PC-9 (cell line): ENCODE measurements around the gene MACROD2. TPM values are rescaled to one million over a fixed set of nuclear protein-coding genes. Genes with fewer than 3 reads are reported as not detected.

Experiments
- BruUV-seq: library from RNA; stranded (reverse); fragments of 400-500 nt; replicated peaks from 2 replicates; lab custom pipeline; 2021; lab: Mats Ljungman, UMichigan
- CTCF ChIA-PET: fragments of 300-600 bp; sonication (Branson Sonifier 250); formaldehyde crosslinking; loops from one replicate; lab custom pipeline; 2022; ENCODE audit warnings: antibody characterized with exemption; lab: Charles Lee
- POLR2A ChIA-PET: fragments of 300-600 bp; sonication (Branson Sonifier 250); formaldehyde crosslinking; loops from one replicate; lab custom pipeline; 2022; ENCODE audit warnings: antibody characterized with exemption; ENCODE audit not compliant: unreplicated experiment; lab: Charles Lee
- DNase-seq, 2 experiments: peaks; one replicate each; pipeline versions ENCODE4 v3.0.0 to v3.0.0-alpha.2; 2015 to 2022; ENCODE audit warnings: mixed read lengths in 1 of 2
- H2AFZ ChIP-seq: fragments of 200-600 bp; sonication (generic); 2 replicates; pipeline ENCODE4 v1.8.1; 2017; ENCODE audit warnings: antibody characterized with exemption
- H3F3A ChIP-seq: fragments of 200-600 bp; sonication (generic); 2 replicates; pipeline ENCODE4 v1.8.1; 2017; ENCODE audit warnings: antibody characterized with exemption, mild to moderate bottlenecking, low read depth; ENCODE audit not compliant: insufficient read depth
- H3K27ac ChIP-seq: fragments of 200-600 bp; sonication (generic); 2 replicates; pipeline ENCODE4 v1.6.1; 2016; ENCODE audit warnings: mixed run types
- H3K27me3 ChIP-seq: fragments of 200-600 bp; sonication (generic); 2 replicates; pipeline ENCODE4 v1.6.1; 2016; ENCODE audit warnings: low read depth, mixed run types; ENCODE audit not compliant: insufficient read depth
- H3K36me3 ChIP-seq: fragments of 200-600 bp; sonication (generic); 2 replicates; pipeline ENCODE4 v1.6.1; 2016; ENCODE audit warnings: low read depth, mixed run types
- H3K4me1 ChIP-seq: fragments of 200-600 bp; sonication (generic); replicated peaks from 2 replicates; pipeline ENCODE4 v1.6.1; 2016; ENCODE audit warnings: mixed run types; ENCODE audit not compliant: insufficient read depth
- H3K4me2 ChIP-seq: fragments of 200-600 bp; sonication (generic); 2 replicates; pipeline ENCODE4 v1.6.1; 2017; ENCODE audit warnings: mixed run types
- H3K4me3 ChIP-seq: fragments of 200-600 bp; sonication (generic); 2 replicates; pipeline ENCODE4 v1.6.1; 2016; ENCODE audit warnings: mixed run types
- H3K79me2 ChIP-seq: fragments of 200-600 bp; sonication (generic); 2 replicates; pipeline ENCODE4 v1.6.1; 2017; ENCODE audit warnings: low read depth, mixed run types
- H3K9me2 ChIP-seq: fragments of 200-600 bp; sonication (generic); 2 replicates; pipeline ENCODE4 v1.8.1; 2017; ENCODE audit warnings: mild to moderate bottlenecking; ENCODE audit not compliant: insufficient read depth
- H3K9me3 ChIP-seq: fragments of 200-600 bp; sonication (generic); 2 replicates; pipeline ENCODE4 v1.8.1; 2016; ENCODE audit warnings: low read depth; ENCODE audit not compliant: insufficient read depth
- H4K20me1 ChIP-seq: fragments of 200-600 bp; sonication (generic); 2 replicates; pipeline ENCODE4 v1.8.1; 2017; ENCODE audit not compliant: insufficient read depth
- CTCF ChIP-seq: fragments of 200-600 bp; sonication (generic); conservative IDR thresholded peaks from 2 replicates; pipeline ENCODE4 v1.6.1; 2017; ENCODE audit warnings: mixed run types, antibody characterized with exemption, mild to moderate bottlenecking, moderate library complexity
- EZH2 ChIP-seq: fragments of 200-600 bp; sonication (generic); IDR thresholded peaks from 2 replicates; pipeline ENCODE4 v1.8.0; 2017; ENCODE audit warnings: antibody characterized with exemption, low read depth
- intact Hi-C: fragments of 100-400 bp; cut with micrococcal nuclease; formaldehyde crosslinking; loops from one replicate; pipeline ENCODE4 v1.10.0; 2022; ENCODE audit not compliant: unreplicated experiment
- total RNA-seq: library from RNA; stranded (reverse); gene quantifications from 2 replicates; pipeline ENCODE4 v1.2.3, GENCODE V29; 2021

The MACROD2 gene
- total RNA-seq, 1 experiment from 2014 or later: 11.4 TPM

GRCh38 chr20:15476781-15477180 is 1481.5 kb downstream of the MACROD2 start:
- ChIA-PET CTCF (no interaction called here), POLR2A (no interaction called here)
- no peak for DNase-seq
- Histone ChIP-seq H2AFZ (no peak overlapping the region), H3K4me3 (no peak overlapping the region), H3K9me2 (no peaks in the 10 kb centered on the region), H4K20me1 (no peaks in the 10 kb centered on the region), H3K9me3 (no peaks in the 10 kb centered on the region), H3K4me2 (no peak overlapping the region), H3K79me2 (no peaks in the 10 kb centered on the region), H3K36me3 (no peaks in the 10 kb centered on the region), H3F3A (no peaks in the 10 kb centered on the region), H3K4me1 (no peaks in the 10 kb centered on the region), H3K27ac (no peak overlapping the region), H3K27me3 (no peaks in the 10 kb centered on the region)
- BruUV-seq: no TSS peak
- TF ChIP-seq EZH2 (no peak), CTCF (no peak)
- intact Hi-C loops: no loop called here

- TF ChIP-seq CTCF: no peak
- no peak for TF ChIP-seq EZH2
- ChIA-PET CTCF (no interaction called here), POLR2A (no interaction called here)
- Histone ChIP-seq H3K27me3 (no peaks in the 10 kb centered on the region), H3K9me2 (no peaks in the 10 kb centered on the region), H3K4me1 (no peaks in the 10 kb centered on the region), H3K4me2 (no peak overlapping the region), H2AFZ (no peak overlapping the region), H3K27ac (no peak overlapping the region), H3K79me2 (no peaks in the 10 kb centered on the region), H3K4me3 (no peak overlapping the region), H4K20me1 (no peaks in the 10 kb centered on the region), H3F3A (no peaks in the 10 kb centered on the region), H3K9me3 (no peaks in the 10 kb centered on the region; the same call in 1 of the 2 replicates), H3K36me3 (no peaks in the 10 kb centered on the region)
- BruUV-seq: no TSS peak
- intact Hi-C loops: no loop called here
- DNase-seq: no peak
Measured at GRCh38 chr20:15482525-15482924, 1487.2 kb downstream of the MACROD2 start.

- no peak overlapping the region for H3K27ac ChIP-seq
- H3K4me2 ChIP-seq: no peak overlapping the region
- no peak for DNase-seq
- no peak for TF ChIP-seq EZH2
- no peak for TF ChIP-seq CTCF
- no peak overlapping the region for H2AFZ ChIP-seq
- no TSS peak for BruUV-seq
- no peaks in the 10 kb centered on the region for H3F3A ChIP-seq
- H3K36me3 ChIP-seq: no peaks in the 10 kb centered on the region
- H4K20me1 ChIP-seq: no peaks in the 10 kb centered on the region
- POLR2A ChIA-PET: no interaction called here
- no peak overlapping the region for H3K4me3 ChIP-seq
- no peaks in the 10 kb centered on the region for H3K27me3 ChIP-seq
- H3K9me3 ChIP-seq: no peaks in the 10 kb centered on the region; the same call in 1 of the 2 replicates
- no peaks in the 10 kb centered on the region for H3K9me2 ChIP-seq
- H3K79me2 ChIP-seq: no peaks in the 10 kb centered on the region
- H3K4me1 ChIP-seq: no peaks in the 10 kb centered on the region
- CTCF ChIA-PET: no interaction called here
- intact Hi-C loops: no loop called here
Measured at GRCh38 chr20:15485519-15485918, 1490.2 kb downstream of the MACROD2 start.
